Motor neuron (in vitro differentiated cells): ENCODE results near the gene TBX10. TPM values are rescaled to one million over a fixed set of nuclear protein-coding genes. Genes with fewer than 3 reads are reported as not detected.
A peak's percentile ranks its signal among the peaks of the same experiment; 100 is the strongest.

Experiments used
- ATAC-seq, 8 experiments: fragments of 200-7000 bp; cut with Tn5 transposase; replicated peaks in 6 of 8; 2 replicates each; pipeline ENCODE4 v1.8.0; 2021; ENCODE audit warnings: mild to moderate bottlenecking in 8 of 8, moderate library complexity in 8 of 8
- H3K27ac ChIP-seq, 2 donors: fragments of 250-450 bp; sonication (Bioruptor Pico); 2 replicates each; pipeline ENCODE4 v1.9.0; 2021; ENCODE audit warnings: antibody characterized with exemption in 2 of 2, mild to moderate bottlenecking in 2 of 2, moderate library complexity in 1 of 2
- H3K4me1 ChIP-seq, 2 donors: fragments of 250-450 bp; sonication (Bioruptor Pico); replicated peaks in 1 of 2; 2 replicates each; pipeline ENCODE4 v1.6.1; 2021; ENCODE audit warnings: antibody characterized with exemption in 2 of 2, mild to moderate bottlenecking in 2 of 2, moderate library complexity in 1 of 2
- H3K4me3 ChIP-seq, 5 donors: fragments of 250-450 bp; sonication (Bioruptor Pico); 2 replicates each; pipeline ENCODE4 v1.9.0; 2021; ENCODE audit warnings: antibody characterized with exemption in 5 of 5, mild to moderate bottlenecking in 5 of 5, moderate library complexity in 4 of 5
- WGBS, 10 experiments: fragments of 450-650 bp; shearing (Covaris generic); methylation state at CpG; one replicate each; pipeline ENCODE4 v1.0.0; 2022; 5-methylcytosine and 5-hydroxymethylcytosine counted together
- in situ Hi-C, 9 experiments: fragments of 400-800 bp; cut with MboI; loops; one replicate each; pipeline ENCODE4 v1.15.0; 2021; ENCODE audit warnings: low sequenced_read_pairs in 9 of 9, low pct_unique_long_range_greater_than_20kb in 2 of 9; ENCODE audit not compliant: unreplicated experiment in 9 of 9
- total RNA-seq, 8 experiments: library from RNA; unstranded; fragments of 300-600 nt; gene quantifications; 2 replicates each; pipeline versions ENCODE4 v1.2.3 to v1.2.4, GENCODE V29; 2022

TBX10 gene
- total RNA-seq, 8 experiments from 2014 or later = 0.22 to 0.71 (median 0.37) TPM; not detected in 3

DNA sequence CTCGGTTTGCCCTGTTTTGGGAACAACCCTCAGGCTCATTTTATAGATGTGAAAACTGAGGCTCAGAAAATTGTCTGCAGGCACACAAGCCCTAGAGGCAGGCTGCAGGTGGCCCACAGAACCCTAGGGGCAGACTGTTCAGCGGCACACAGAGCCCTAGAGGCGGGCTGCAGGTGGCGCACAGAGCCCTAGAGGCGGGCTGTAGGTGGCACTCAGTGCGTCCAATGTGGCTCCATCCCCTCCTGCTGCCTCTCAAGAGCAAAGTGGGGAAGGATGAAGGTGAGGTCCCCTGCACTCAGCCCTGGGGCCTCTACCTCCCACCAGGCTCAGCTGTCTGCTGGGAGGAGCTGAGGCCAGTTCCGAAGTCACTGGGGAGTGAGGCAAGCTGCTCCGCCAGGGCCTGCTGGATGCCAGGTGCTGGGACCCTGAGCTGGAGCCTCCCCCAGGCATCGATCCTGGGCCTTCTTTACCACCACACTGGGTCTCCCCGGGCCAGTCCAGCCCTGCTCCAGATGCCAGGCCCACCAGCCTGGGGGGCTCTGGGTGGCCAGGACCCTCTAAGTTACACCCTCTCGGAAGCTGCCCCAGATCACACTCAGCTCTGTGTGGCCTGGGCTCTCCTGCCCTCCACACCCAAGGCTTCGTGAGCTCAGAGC lies 8.7 kb upstream of the TBX10 start:
- H3K4me3 ChIP-seq = no peak overlapping the region
- 20 to 80% (median 60%) methylated on average over 1 to 5 of the region's 12 CpGs; no CpG with 5 or more reads in 3 of the 10 experiments for WGBS, 10 experiments
- H3K4me1 ChIP-seq = peaks cover 12 to 13% of the 10 kb centered on the region in 2 donors
- no peak overlapping the region for H3K27ac ChIP-seq
- ATAC-seq = peak in 4 of 8 experiments; percentile 33 to 50 (median 36)
- in situ Hi-C loops = loop anchor here in 1 of 9 experiments (25.0 kb wide), 1 partner anchor 139 kb away; no protein-coding TSS in a partner anchor

DNA sequence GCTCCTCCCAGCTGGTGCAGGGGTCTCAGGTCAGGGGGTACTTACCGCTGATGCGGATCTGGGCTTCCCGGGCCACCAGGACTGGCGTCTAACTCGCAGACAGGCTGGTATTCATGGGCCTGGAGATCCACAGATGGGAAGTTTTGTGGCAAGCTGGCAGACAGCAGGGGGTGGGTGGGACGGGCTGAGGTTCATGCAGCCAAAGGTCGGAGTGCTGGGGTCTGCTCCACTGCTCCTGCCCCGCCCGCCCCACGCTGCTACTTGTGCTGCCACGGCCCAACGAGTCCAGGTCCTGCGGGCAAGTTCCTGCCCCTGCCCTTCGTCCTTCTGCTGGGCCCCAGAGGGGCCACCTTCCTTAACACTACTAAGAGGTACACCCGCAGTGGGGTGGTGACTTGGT lies 7.9 kb upstream of the TBX10 start:
- no peak for ATAC-seq
- in situ Hi-C loops = loop anchor here in 1 of 9 experiments (25.0 kb wide), 1 partner anchor 140 kb away; no protein-coding TSS in a partner anchor

DNA sequence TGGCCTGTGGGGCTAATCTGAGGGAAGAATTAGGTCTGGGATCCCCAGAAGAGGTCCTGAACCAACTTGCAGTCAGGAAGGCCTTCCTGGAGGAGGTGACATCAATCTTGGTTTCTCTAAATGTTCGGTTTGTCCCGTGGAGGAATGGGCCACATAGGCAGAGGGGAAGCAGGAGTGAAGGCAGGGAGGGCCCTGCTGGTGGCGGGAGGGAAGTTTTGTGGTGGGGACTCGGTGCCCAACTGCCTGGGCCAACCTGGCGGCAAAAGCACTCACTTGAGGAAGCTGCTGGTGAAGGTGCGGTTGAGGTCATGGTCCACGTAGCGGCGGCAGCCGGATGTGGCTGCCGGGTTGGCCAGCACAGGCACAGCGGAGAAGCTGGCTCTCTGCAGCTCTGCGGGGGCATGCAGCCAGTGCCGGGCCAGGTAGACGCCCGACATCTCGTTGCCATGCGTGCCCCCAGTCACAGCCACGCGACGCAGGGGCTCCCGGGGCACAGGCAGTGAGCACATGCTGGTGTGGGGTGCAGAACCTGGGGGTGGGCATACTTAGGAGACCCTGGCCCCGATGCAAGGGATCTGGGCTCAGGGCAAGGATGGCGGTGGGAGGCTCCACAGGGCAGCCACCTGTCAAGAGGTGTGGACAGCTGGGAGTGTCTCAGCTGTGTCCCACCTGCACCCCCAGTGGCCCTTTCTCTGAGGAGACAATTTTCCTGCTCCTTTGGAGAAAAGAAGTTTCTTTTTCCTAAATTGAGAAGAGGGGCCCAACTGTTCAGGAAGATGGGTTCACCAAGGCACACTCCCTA lies 7.2 kb upstream of the TBX10 start:
- WGBS, 10 experiments = 38 to 100% (median 100%) methylated on average over 1 to 2 of the region's 24 CpGs; no CpG with 5 or more reads in 7 of the 10 experiments
- in situ Hi-C loops = loop anchor here in 1 of 9 experiments (25.0 kb wide), 1 partner anchor 141 kb away; no protein-coding TSS in a partner anchor
- Histone ChIP-seq H3K4me3 (no peak overlapping the region), H3K4me1 (peaks cover 4 to 5% of the 10 kb centered on the region in 2 donors), H3K27ac (no peak overlapping the region)
- ATAC-seq = no peak

More for the DNA sequence above, 7.9 kb upstream of the TBX10 start:
- no peak overlapping the region for H3K27ac ChIP-seq
- H3K4me1 ChIP-seq = peaks cover 9 to 11% of the 10 kb centered on the region in 2 donors
- no peak overlapping the region for H3K4me3 ChIP-seq
- WGBS, 10 experiments = 0 to 100% (median 47%) methylated on average over 1 to 3 of the region's 15 CpGs; no CpG with 5 or more reads in 6 of the 10 experiments

- Histone ChIP-seq H3K4me3 (no peak overlapping the region), H3K4me1 (peaks cover 12% of the 10 kb centered on the region in 2 donors), H3K27ac (no peak overlapping the region)
- in situ Hi-C loops = loop anchor here in 1 of 9 experiments (25.0 kb wide), 1 partner anchor 142 kb away; no protein-coding TSS in a partner anchor
- no peak for ATAC-seq
- 5 to 100% (median 69%) methylated on average over 1 to 5 of the region's 24 CpGs; no CpG with 5 or more reads in 4 of the 10 experiments for WGBS, 10 experiments
These were observed 6.2 kb upstream of the TBX10 start for GRCh38 chr11:67645521-67646461.

DNA sequence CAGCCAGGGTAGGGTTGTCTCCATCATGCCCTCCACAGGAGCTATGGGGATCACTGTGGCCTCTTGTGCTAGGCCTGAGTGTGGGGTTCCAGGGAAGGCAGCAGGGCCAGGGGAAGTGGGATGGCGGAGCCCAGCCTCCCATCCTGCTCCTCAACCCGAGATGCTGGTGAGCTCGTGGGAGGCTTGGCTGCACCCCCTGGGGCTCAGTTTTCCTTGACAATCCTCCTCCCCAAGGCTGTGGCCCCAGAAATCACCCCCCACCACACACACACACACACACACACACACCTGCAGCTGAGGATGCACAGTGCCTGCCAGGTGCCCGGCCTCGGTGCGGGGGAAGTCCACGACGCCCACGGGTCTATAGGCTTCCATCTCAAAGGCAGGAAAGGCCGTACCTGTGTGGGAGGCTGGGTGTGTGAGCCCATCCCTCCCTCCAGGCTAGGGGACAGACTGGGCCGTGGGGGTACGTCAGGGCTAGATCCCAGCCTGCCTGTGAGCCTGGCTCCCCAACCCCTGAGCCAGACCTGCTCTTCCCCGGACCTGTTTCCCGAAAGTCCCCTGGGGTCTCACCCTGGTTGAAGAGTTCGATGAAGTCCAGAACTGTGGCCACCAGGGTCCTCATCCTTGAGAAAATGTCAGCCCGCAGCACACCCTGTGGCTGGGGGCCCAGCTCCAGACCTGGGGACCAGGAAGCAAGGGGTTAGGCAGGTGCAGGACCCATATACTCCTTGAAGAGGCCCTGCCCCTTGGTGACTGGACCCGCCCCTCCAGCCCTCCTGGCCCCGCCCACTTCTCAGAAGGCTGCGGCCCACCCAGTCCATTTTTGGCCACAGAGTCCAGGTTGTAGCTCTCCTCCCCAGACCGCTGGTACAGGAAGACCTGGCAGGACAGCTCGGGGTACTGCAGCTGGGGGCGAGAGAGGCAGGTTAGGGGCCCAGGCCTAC lies 5.2 kb upstream of the TBX10 start:
- WGBS, 10 experiments = 83 to 90% (median 88%) methylated on average over 1 to 5 of the region's 22 CpGs; no CpG with 5 or more reads in 7 of the 10 experiments
- no peak for ATAC-seq
- in situ Hi-C loops = loop anchor here in 1 of 9 experiments (25.0 kb wide), 1 partner anchor 143 kb away; no protein-coding TSS in a partner anchor

GRCh38 chr11:67644042-67644441 lies 4.5 kb upstream of the TBX10 start:
- no peak for ATAC-seq
- Histone ChIP-seq H3K27ac (no peak overlapping the region), H3K4me3 (no peak overlapping the region), H3K4me1 (peaks cover 19 to 21% of the 10 kb centered on the region in 2 donors)
- in situ Hi-C loops = loop anchor here in 1 of 9 experiments (25.0 kb wide), 1 partner anchor 143 kb away; no protein-coding TSS in a partner anchor
- 55 to 100% (median 74%) methylated on average over 1 to 3 of the region's 5 CpGs; no CpG with 5 or more reads in 4 of the 10 experiments for WGBS, 10 experiments

More for the DNA sequence above, 5.2 kb upstream of the TBX10 start:
- Histone ChIP-seq H3K27ac (no peak overlapping the region), H3K4me3 (no peak overlapping the region), H3K4me1 (peaks cover 17% of the 10 kb centered on the region in 2 donors)

DNA sequence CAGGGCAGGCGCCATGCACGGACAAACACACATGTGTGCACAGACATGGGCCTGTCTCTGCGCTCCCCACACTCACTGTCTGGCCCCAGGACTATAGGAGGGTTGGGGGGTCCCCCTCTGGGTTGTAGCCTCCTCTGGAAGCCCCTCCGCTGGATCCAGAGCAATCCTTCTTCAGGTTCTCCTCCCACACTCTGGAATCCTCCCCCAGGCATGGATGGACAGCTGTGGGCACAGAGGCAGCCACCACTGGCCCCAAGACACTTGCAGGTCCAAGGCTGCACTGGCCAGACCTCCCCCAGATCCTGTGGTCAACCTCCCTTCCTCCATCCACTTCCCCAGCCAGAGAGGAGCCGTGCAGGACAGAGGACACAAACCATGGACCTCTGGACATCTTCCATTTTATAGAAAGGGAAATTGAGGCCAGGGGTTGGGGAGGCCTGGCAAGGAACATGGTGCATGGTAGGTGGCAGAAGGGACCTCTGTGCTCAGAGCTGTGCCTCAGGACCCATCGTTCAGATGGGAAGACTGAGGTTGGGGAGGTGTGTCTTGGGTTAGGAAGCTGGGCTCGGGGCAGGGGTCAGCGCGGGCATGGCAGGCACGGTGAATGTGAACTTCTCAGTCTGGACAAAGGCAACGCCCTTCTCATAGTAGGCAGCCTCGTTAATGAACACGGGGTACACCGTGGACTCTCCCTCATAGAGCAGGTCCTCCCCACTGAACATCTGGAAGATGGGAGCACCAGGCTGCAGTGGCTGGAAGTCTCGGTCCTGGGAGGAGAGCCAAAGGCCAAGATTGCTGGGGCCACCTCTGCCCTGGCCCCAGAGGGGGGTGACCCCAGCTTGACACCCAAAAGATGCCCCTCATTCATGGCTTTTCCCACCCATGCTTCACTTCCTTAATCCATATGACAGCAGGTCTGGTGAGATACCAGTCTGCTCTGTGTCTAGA lies 2.9 kb upstream of the TBX10 start:
- H3K4me3 ChIP-seq = no peak overlapping the region
- no peak overlapping the region for H3K27ac ChIP-seq
- WGBS, 10 experiments = 44 to 94% (median 82%) methylated on average over 1 to 9 of the region's 15 CpGs; no CpG with 5 or more reads in 5 of the 10 experiments
- H3K4me1 ChIP-seq = peaks cover 19 to 21% of the 10 kb centered on the region in 2 donors
- no peak for ATAC-seq
- in situ Hi-C loops = loop anchor here in 1 of 9 experiments (25.0 kb wide), 1 partner anchor 145 kb away; no protein-coding TSS in a partner anchor

DNA sequence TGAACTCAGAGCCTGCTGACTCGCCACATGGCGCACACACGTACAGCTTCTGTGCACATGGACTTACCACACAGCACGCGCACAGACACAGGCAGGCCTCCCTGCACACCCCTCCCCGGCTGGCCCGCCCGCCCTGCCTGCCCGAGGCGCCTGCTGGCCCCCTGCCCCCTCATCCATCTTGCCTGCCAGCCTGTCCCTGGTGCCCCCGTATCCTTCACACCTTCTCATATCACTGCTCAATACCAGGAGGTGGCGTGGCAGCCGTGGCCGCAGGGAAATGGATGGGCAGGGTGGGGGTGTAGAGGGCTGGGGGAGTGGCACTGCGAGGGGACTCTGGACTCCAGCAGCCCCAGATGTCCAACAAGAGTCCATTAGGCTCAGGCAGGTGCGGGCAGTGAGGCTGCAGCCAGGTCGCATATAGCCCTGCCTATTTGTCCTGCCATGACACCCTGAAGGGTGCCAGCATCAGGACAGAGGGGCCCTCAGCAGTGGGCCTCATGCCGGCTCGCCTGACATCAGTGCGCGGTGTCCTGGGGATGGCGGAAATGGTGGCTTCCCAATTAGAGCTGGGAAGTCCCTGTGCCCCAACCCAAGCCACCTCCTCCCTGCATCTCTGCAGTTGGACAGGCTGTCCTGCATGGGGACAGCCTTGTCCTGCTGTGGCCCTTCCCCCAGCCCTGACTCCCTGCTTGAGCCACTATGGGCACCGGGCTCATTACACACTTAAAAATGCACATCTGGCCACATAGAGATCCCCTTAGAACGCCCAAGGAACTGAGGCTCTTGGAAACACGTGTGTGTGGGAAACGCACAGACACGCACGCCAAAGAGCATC lies 2.0 kb upstream of the TBX10 start:
- ATAC-seq = peak in 7 of 8 experiments; percentile 23 to 73 (median 56)
- 8 to 100% (median 53%) methylated on average over 2 to 5 of the region's 28 CpGs; no CpG with 5 or more reads in 6 of the 10 experiments for WGBS, 10 experiments
- in situ Hi-C loops = loop anchor here in 1 of 9 experiments (25.0 kb wide), 1 partner anchor 146 kb away; no protein-coding TSS in a partner anchor
- Histone ChIP-seq H3K4me3 (no peak overlapping the region), H3K4me1 (peaks cover 19 to 21% of the 10 kb centered on the region in 2 donors), H3K27ac (no peak overlapping the region)

DNA sequence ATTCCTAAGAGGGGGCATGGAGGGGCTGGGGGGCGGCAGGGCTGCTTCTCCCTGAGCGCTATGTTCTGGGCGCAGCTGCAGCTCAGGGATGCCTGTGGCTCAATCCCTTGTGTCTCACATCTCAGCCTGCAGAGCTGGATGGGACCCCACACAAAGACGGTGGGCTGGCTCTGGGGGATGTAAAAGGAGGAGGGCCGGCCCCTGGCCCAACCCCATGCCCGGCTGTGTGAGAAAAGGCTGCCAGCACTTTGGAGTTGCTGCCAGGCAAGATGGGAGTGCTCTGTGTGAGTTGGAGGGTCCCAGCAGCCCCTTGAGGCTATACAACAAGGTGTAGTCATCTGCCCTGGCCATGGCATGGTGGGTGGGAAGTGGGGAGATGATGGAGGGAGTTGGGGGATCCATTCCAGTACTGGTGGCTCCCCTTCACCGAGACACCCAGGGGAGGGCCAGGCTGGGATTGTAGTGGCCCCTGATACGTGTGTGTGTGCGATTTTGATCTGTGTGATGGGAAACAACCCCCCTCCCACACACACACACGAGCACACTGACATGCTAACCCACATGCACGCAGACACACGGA lies 1.3 kb upstream of the TBX10 start:
- 0 to 100% methylated on average over 1 to 4 of the region's 12 CpGs; no CpG with 5 or more reads in 8 of the 10 experiments for WGBS, 10 experiments
- Histone ChIP-seq H3K4me1 (peaks cover 19 to 21% of the 10 kb centered on the region in 2 donors), H3K4me3 (no peak overlapping the region), H3K27ac (no peak overlapping the region)
- in situ Hi-C loops = loop anchor here in 1 of 9 experiments (25.0 kb wide), 1 partner anchor 146 kb away; no protein-coding TSS in a partner anchor
- peak in 3 of 8 experiments; percentile 1 to 10 (median 7) for ATAC-seq
